Aorta (tissue), 5 donors: ENCODE results near the gene EPGN. TPM values are rescaled to one million over a fixed set of nuclear protein-coding genes. Genes with fewer than 3 reads are reported as not detected.

ENCODE experiments used
- ATAC-seq: fragments of 200-7000 bp; cut with Tn5 transposase; one replicate; pipeline ENCODE4 v1.9.1; 2022; ENCODE audit warnings: moderate library complexity; ENCODE audit not compliant: low FRiP score
- DNase-seq, 2 donors: peaks; one replicate each; pipeline ENCODE4 v3.0.0-alpha.2; 2020
- H3K27ac ChIP-seq, 2 donors: one replicate each; pipeline ENCODE4 v1.5.1; 2013; ENCODE audit warnings: low read length in 2 of 2, mild to moderate bottlenecking in 2 of 2, moderate library complexity in 2 of 2, control low read depth in 1 of 2, inconsistent platforms in 1 of 2, low read depth in 1 of 2
- H3K27me3 ChIP-seq, 2 donors: one replicate each; pipeline ENCODE4 v1.6.1; 2013; ENCODE audit warnings: control low read depth in 1 of 2, low read length in 1 of 2, mild to moderate bottlenecking in 1 of 2, moderate library complexity in 1 of 2; ENCODE audit not compliant: insufficient read depth in 2 of 2, control insufficient read depth in 1 of 2
- H3K36me3 ChIP-seq, 2 donors: one replicate each; pipeline ENCODE4 v1.6.1; 2013; ENCODE audit warnings: control low read depth in 1 of 2, low read length in 1 of 2, mild to moderate bottlenecking in 1 of 2; ENCODE audit not compliant: insufficient read depth in 2 of 2, control insufficient read depth in 1 of 2
- H3K4me1 ChIP-seq, 2 donors: one replicate each; pipeline ENCODE4 v1.6.1; 2013; ENCODE audit warnings: low read length in 2 of 2, control low read depth in 1 of 2, mild to moderate bottlenecking in 1 of 2, moderate library complexity in 1 of 2; ENCODE audit not compliant: insufficient read depth in 2 of 2, control insufficient read depth in 1 of 2
- H3K4me3 ChIP-seq, 2 donors: one replicate each; pipeline ENCODE4 v1.5.1; 2013; ENCODE audit warnings: low read length in 2 of 2, control low read depth in 1 of 2, mild to moderate bottlenecking in 1 of 2
- H3K9me3 ChIP-seq: one replicate; pipeline ENCODE4 v1.6.1; 2013; ENCODE audit warnings: mild to moderate bottlenecking, low read length; ENCODE audit not compliant: control insufficient read depth
- WGBS, 2 donors: extraction: QIAGEN DNeasy Blood & Tissue Kit; methylation state at CpG; one replicate each; pipeline ENCODE4 v1.1.7; 2013; 5-methylcytosine and 5-hydroxymethylcytosine counted together
- intact Hi-C, 2 donors: fragments of 100-400 bp; cut with DNase I; formaldehyde crosslinking; loops; one replicate each; pipeline versions ENCODE4 v1.14.2 to v1.15.0; 2022
- polyA plus RNA-seq, 2 donors: library from polyadenylated mRNA; stranded (reverse); fragments of 200-250 nt; gene quantifications; one replicate each; pipeline ENCODE4 v1.2.3, GENCODE V29; 2013
- total RNA-seq, 2 donors: library from RNA; stranded (reverse); fragmentation: NEBNext Ultra II Directional; extraction: Animal tissue kit (Norgen Biotek cat#: 25700); gene quantifications; one replicate each; pipeline ENCODE4 v1.2.1, GENCODE V29; 2021
- donor health status: healthy with polysubstance abuse.
- donor health status: Bipolar disorder and iron deficiency.
- donor health status: DM: no; HTN: no; CAD: no.
- donor health status: DM: no; HTN: no; CAD: no.
- donor health status: DM: yes; HTN: yes; CAD: no.

Gene EPGN
- total and polyA plus RNA-seq, 4 donors: 1.6 to 7.1 TPM; not detected in 2

GRCh38 chr4:74364652-74365491 is 56.6 kb downstream of the EPGN start, which contains the start of gene EREG:
TSS of gene EREG (plus strand) at chr4:74365145. CDS start at chr4:74365309, 164 bp downstream.
- WGBS, 2 donors: 6 to 7% methylated on average over 40 of the region's 40 CpGs
- Histone ChIP-seq H3K36me3 (no peaks in the 10 kb centered on the region), H3K4me3 (peak within 1 kb of the TSS; percentile 2 to 42), H3K9me3 (no peaks in the 10 kb centered on the region), H3K4me1 (no peaks in the 10 kb centered on the region), H3K27ac (no peak within 1 kb of the TSS), H3K27me3 (peaks cover 0 to 3% of the 10 kb centered on the region in 2 donors)
- ATAC-seq (peak; percentile 74), DNase-seq (peak; percentile 55 to 80)
- intact Hi-C loops: no loop called here

- peak; percentile 44 to 70 for DNase-seq
- Histone ChIP-seq H3K27me3 (peaks cover 0 to 3% of the 10 kb centered on the region in 2 donors), H3K4me1 (no peaks in the 10 kb centered on the region), H3K9me3 (no peaks in the 10 kb centered on the region), H3K27ac (no peak overlapping the region), H3K4me3 (no peak overlapping the region), H3K36me3 (no peaks in the 10 kb centered on the region)
- intact Hi-C loops: no loop called here
- no peak for ATAC-seq
- whole genome bisulfite sequencing, 2 donors: 6% methylated on average over 11 of the region's 11 CpGs
Measured at GRCh38 chr4:74365761-74366160, 57.5 kb downstream of the EPGN start.

Other genes starting within 250 kb of the EPGN start
- gene CXCL2, start 209.3 kb upstream of the EPGN start, total RNA-seq: 10 to 100 TPM; 17.0 to 42.8 TPM
- 1 to 10 TPM; 1.1 to 3.6 TPM for gene CXCL2, start 209.3 kb upstream of the EPGN start, polyA plus RNA-seq
- gene MTHFD2L, start 150.4 kb upstream of the EPGN start, total RNA-seq: 10 to 100 TPM; 13.7 to 13.8 TPM
- gene MTHFD2L, start 150.4 kb upstream of the EPGN start, polyA plus RNA-seq: 10 to 100 TPM in 1 of 2 donors, 1 to 10 TPM in 1; 7.1 to 12.3 TPM
- gene EREG, start 56.7 kb downstream of the EPGN start, total RNA-seq: 1 to 10 TPM in 1 of 2 donors, under 1 TPM in 1; 0.66 to 6.3 TPM
- under 1 TPM in 1 of 2 donors, not detected in 1; 0.38 TPM for gene EREG, start 56.7 kb downstream of the EPGN start, polyA plus RNA-seq
- gene AREG, start 136.7 kb downstream of the EPGN start, total RNA-seq: 10 to 100 TPM in 1 of 2 donors, under 1 TPM in 1; 0.57 to 22.4 TPM
- gene AREG, start 136.7 kb downstream of the EPGN start, polyA plus RNA-seq: 1 to 10 TPM; 1.4 to 2.4 TPM